Iris pigment epithelial cell (primary cell): ENCODE measurements around the gene SAP25.
"Not testable (repeated sequence)": the region's sequence is repeated elsewhere in the genome, so short reads cannot be mapped to it uniquely, and the experiment has no call there.

Experiments used
- DNase-seq: peaks from one replicate; pipeline ENCODE4 v3.0.0-alpha.2; 2011; ENCODE audit warnings: low read depth

Gene SAP25

DNA sequence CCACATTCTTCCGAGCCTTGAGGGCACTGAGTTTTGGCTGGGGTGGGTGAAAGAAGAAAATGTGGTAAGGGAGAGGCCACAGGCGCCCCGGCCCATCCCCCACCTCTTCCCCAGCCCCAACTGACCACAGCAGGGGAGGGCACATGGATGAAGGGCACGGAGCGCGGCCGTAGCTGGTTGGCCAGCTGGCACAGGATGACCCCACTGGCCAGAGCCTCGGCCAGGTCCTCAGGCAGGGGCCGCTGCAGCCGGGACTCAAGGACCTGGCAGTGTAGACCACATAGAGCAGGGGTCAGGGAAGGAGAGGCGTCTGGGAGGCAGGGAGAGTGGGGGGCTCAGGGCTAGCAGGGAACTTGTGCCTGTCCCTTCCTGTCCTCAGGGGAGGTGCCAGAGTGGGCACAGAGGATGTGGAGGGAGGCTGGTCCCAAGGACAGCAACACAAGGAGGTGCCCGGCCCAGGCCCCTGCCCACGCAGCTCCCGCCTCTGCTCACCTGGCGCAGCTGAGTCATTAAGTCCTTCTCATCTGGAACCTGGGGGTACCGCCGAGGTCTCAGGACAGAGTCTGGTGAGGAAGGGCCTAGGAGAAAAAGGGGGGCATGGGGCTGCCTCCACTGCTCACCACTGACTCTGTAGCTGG lies 2.2 kb upstream of the SAP25 start:
- no peak for DNase-seq

DNA sequence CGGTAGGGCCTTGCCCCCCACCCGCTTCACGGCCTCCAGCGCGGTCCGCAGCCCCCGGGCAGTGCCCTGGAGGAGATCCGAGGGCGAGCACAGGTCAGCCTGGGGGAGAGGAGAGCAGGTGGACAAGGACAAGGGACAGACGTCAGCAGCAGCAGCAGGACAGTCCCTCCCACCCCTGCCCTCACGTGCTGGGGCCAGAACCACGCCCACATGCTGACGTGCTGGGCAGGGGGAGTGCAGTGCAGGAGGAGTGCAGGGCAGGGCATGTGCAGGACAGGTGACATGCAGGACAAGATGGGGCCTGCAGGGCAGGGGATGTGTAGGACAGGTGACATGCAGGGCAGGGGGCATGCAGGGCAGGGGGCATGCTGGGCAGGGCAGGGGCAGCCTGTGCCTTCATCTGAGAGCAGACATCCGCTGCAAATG lies 1.5 kb upstream of the SAP25 start:
- DNase-seq, result no peak

DNA sequence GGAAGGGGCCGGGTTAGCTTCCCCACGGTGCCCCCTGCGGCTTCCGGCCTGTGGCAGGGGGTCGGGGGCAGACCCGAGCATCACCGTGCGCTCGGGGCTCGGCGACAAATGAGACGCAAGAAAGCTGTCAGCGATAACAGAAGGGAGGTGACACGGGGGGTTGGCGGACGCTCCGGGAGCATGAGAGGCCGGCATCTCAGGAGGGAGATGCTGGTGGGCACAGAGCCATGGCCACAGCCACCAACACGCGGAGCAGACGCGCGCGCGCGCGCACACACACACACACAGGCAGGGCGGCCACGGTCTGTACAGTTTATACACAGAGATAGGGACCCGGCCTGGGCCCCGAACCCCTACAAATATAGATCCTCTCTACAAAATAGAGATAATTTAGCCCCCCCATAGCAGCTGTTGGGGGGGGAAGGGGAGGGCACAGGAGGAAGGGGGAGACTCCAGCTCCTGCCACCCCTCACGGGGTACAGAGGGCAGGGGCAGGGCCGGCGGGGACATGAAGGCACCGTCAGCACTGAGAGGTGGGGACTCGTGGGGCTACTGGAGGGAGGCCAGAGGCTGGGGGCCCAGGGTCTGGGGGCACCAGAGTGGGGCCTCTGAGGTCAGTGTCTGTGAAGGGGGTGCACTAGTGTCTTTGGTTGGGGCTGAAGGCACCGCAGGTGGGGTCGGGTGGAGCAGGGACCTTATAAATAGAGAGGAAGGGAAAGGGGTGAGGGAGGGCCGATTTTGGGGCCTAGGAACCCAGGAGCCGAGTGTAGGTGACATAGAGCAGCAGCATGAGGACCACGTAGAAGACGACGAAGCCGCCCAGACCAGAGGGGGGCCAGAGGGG lies 884 bp upstream of the SAP25 start:
- DNase-seq, result no peak

DNA sequence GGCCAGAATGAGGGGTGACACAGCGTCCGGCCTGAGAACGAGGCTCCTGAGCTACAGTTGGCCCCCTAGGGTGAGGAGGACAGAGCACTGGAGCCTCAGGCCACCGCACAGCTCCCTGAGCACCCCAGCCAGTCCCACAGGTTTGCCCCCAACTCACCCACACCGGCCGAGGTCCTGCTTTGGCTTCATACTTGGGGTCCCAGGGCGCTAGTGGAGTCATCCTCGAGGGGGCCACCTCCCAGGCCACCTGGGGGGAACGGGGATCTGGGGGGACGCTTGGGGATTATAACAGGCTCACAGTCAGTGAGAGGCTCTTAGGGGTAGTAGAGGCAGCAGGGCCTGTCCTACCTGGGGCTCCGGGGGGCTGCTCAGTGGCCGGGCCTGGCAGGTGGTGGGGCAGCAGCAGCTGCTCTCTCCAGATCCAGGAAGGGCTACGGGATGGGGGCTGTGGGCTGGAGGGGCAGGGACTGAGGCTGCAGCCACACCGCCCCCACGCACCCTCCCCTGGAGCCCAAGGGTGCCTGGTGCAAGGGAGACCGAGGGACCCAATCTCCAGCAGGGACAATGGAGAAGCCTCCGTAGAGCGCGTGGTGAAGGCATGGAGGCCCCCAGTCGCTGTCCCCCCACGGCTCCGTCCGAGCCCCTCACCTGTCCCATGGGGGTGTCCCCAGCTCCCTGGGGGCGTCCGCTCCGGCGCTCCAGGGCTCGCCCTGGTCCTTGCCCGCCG lies 588 bp downstream of the SAP25 start:
- DNase-seq, result no peak

GRCh38 chr7:100572281-100572948 lies 1.3 kb downstream of the SAP25 start:
- DNase-seq, result no peak

DNA sequence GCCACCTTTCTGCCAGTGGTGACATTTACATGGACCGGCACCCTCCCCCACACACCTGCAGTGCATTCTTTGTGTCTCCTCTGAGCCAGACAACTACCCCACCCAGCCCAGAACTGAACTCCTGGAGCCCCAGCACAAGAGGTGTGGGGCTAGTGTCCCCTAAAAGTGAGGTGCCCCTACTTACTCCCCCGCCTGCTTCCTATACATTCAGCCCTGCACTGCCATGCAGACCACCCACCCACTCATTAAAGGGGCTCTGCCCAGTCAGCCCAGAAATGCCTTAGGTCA lies 1.9 kb downstream of the SAP25 start:
- DNase-seq, result no peak

DNA sequence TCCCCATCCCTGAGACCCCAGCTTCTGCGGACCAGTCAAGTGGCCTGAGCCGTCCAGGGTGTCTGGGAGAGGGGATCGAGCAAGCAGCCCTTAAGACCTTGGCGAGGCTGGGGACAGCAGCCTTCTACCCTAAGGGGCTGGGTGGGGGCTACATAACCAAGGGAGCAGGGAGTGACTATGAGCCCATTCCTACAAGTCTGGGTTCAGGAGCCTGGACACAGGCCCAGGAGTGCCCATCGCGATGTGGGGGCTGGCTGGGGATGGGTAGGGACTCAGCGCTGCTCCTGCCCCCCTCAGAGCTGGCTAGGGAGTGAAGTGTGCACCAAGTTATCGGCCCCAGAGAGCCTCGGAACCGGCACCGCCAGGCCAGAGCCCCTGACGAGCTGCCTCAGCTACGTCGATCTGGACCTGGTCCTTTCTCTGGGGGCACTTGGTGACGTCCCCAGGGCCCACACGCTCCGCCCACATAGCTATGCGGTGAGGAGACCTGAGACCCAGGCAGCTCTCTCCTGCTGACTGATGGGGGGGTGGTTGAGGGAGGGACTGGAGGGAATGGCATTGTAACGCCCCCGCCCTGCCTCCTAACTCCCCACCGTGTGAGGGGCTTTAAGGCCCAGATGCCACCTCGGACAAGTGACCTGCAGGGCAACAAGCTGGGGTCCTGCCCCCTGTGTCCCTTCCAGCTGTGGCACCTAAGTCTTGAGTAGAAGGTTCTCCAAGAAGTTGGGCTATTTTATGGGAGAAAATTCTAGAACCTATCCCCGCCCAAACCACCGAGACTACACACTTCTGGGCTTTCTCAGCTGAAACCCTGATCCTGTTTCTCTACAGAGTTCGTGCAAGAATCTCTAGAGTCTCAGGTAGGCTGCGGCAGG lies 2.5 kb downstream of the SAP25 start:
- no peak for DNase-seq

DNA sequence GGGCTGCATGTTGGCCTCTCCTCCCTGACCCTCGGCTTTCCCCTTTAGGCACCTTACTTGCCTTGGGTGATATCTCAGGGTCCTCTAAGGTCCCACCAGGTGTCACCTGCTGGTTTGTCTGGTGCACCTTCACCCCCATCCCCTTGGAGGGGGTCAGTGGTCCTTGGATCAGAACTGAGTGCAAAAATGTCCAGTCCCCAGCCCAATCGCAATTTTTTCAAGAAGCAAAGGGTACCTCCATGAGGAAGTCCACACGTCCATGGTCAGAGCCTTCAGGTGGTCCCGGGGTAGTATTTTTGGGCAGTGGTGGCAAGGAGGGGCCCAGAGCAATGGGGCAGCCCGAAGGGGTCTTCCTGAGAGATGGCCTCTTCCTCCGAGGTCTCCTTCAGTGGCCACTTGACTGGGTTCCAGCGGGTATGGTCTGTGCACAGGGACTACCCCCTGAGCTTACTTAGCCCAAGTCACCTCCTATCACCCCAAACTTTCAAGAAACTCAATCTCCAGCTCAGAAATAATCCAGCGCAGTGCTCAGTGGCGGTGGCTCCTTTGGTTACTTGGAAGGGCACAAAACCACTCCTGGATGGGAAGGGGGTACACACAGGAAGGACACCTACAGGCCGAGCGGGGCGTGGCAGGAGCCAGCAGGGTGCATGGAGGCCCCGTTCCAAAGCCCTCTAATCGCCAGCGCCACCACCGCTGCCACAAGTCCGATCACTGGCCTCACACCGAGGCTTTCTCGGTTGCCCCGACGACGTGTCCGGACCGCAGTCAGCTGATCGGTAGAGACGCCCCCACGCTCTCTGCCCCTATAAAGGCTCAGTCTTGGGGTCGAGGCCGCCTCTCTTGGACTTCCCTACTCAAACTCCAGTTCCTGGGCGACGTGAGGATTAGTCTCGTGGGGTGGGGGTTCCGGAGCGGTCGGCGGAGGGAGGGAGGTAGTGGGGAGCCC lies 4.5 kb downstream of the SAP25 start:
- peak; percentile 56 for DNase-seq

- no peak for DNase-seq
Measured at GRCh38 chr7:100568176-100568895, 5.4 kb downstream of the SAP25 start.

GRCh38 chr7:100567751-100568175 lies 5.9 kb downstream of the SAP25 start:
- no peak for DNase-seq

DNA sequence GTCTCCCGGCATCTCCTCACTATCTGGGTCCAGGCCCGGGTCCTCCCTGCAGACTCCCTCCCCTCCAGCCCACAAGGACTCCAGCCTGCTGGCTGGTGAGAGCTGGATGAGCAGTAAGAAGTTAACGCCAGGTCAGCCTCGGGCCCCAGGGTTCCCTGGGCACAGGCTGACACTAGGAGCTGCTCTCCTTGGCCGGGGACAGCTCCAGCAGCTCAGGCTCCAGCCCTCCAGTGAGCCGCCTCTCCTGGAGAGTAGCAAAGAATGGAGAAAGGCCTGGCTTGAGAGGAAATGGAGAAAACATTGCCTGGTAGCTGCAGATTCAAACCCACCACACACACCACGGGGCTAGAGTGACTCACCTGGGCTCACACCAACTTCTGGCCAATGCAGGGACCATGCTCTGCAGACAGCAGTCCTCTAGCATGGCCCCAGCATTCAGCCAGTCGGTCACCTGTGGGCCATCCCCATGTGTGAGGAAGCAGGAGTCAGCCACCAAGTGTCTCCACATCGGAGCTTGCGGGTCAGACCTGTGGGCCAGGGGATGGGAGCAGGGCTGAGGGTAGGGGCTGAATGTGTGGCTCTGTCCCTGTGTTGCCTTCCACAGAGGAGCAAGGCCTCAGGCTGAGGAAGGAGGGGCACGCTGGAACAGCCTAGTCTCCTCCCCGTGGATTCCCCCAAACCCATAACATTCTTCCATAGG lies 6.5 kb downstream of the SAP25 start:
- peak; percentile 42 for DNase-seq

DNA sequence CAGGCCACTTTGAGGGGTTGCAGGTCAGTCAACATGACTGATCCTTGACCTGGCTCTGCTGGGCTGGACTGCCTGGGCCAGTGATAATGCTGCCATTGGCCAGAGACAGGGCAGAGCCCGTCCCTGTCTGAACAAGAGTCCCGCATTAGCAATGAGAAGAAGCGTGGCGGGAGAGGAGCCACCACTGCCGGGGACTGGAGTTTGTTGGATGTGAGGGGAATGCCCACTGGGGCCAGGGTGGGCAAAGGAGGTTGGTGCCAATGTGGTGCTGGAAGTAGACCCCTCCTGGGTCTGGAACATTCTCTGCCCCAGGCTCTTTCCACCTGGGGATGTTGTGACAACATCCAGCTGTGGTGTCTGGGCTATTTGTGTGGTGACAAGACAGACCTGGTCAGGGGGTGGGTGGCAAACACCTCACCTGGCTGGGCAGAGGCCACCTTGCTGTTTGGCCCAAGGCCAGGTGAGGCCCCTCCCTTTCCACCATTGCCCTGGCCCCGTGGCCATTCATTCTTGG lies 7.6 kb downstream of the SAP25 start:
- DNase-seq, result no peak

GRCh38 chr7:100565133-100565571 lies 8.5 kb downstream of the SAP25 start:
- no peak for DNase-seq

- DNase-seq, result not testable (repeated sequence)
Measured at GRCh38 chr7:100564405-100564804, 9.3 kb downstream of the SAP25 start.

DNA sequence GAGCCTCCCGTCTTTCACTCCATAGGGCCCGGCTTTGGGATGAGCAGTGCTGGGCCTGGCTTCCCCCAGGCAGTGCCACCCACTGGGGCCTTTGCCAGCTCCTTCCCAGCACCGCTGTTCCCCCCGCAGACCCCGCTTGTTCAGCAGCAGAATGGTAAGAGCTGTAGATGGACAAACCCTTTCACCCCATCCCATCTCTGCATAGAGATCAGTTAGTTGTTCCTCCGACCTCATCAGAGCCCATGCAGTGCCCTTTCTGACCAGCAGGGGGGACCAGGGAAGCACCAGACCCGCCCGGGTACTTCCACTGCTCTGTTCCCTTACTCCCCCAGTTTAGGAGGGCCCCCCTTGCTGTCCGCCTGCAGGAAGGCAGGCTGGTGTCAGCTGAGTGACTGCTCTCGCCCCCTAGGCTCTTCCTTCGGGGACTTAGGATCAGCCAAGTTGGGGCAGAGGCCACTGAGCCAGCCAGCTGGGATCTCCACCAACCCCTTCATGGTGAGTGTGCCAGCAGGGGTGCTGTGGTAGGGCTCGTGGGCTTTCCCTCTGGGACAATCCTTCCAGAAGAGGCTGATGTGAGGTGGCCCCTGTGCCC lies 9.8 kb downstream of the SAP25 start:
- peak; percentile 69 for DNase-seq

DNA sequence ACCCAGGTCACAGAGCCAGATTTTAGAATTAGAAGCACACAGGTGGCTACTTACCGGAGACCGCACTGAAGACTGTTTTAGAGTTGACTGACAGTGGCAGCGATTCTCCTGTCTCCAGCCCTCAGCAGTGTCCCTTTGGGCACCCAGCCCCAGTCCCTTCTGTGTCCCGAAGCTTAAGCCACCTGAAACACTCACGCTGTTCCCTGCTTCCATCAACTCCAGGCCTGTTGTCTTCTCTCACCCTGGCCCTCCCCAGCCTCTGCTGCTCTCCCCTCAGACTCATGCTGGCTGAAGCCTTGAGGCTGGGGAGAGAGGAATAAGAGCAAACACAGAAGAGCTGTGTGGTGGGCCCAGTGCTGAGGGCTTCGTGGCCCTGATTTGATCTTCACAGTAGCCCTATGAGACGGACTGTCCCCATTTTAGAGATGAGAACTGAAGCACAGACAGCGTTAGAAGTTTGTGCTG lies 10.6 kb downstream of the SAP25 start:
- DNase-seq, result no peak

DNA sequence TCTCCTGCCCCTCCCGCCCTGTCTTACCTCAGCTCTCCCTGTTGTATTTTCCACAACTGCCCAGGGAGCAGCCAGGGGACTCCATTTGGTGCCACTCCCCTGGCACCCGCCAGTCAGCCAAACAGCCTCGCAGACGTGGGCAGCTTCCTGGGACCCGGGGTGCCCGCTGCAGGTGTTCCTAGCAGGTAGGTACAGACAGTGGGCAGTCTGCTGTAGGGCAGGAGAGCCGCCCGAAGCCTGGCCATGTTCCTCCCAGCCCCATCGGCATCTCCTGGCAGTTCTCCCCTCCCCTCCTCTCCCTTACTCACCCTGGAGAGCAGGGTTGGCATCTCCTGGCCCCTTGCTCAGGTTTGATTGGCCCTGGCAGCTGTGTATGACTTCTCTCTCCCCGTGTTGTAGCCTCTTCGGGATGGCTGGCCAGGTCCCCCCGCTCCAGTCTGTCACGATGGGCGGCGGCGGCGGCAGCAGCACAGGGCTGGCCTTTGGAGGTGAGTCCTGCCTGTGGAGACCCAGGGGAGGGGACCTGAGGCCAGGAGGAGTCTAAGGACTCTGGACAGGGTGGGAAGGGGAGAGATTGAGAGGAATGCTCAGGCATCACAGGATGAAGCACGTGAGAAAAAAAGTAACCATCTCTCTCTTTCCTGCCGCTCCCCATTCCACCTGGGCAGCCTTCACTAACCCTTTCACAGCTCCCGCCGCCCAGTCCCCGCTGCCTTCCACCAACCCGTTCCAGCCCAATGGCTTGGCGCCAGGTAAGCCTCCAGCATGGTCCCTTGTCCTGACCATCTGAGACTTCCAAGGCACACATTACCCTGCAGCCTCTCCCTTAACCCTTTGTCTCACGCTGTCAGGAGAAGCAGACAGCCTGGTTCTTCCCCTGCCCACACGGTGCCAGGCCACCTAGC lies 11.3 kb downstream of the SAP25 start:
- no peak for DNase-seq
